H1 (cell line): ENCODE measurements around the gene RANBP17. TPM values are rescaled to one million over a fixed set of nuclear protein-coding genes. Genes with fewer than 3 reads are reported as not detected.

ENCODE experiments used
- CTCF ChIA-PET: fragments of 300-600 bp; sonication (Branson Sonifier 250); formaldehyde crosslinking; loops from one replicate; lab custom pipeline; 2021; ENCODE audit not compliant: partially characterized antibody; lab: Charles Lee
- POLR2A ChIA-PET: fragments of 300-600 bp; sonication (Branson Sonifier 250); formaldehyde crosslinking; loops from one replicate; lab custom pipeline; 2021; ENCODE audit warnings: inconsistent platforms; ENCODE audit not compliant: partially characterized antibody; lab: Charles Lee
- DNase-seq, 2 experiments: peaks; one replicate each; pipeline versions ENCODE4 v3.0.0 to v3.0.0-alpha.2; 2010 to 2022; ENCODE audit warnings: low spot score in 2 of 2, low read depth in 1 of 2, mixed read lengths in 1 of 2
- FAIRE-seq: peaks from 2 replicates; lab custom pipeline; 2011; peaks lifted over from hg19 to GRCh38; lab: Jason Lieb, UNC
- H2AFZ ChIP-seq: 2 replicates; pipeline ENCODE4 v1.8.1; 2012; ENCODE audit warnings: low read length, inconsistent platforms
- H2AK5ac ChIP-seq: 2 replicates; pipeline ENCODE4 v1.6.1; 2013; ENCODE audit warnings: low read depth, low read length
- H2BK120ac ChIP-seq: replicated peaks from 2 replicates; pipeline ENCODE3; 2013; ENCODE audit warnings: low read depth, low read length, inconsistent platforms
- H2BK12ac ChIP-seq: 2 replicates; pipeline ENCODE4 v1.6.1; 2013; ENCODE audit warnings: low read depth, low read length
- H2BK15ac ChIP-seq: 2 replicates; pipeline ENCODE4 v1.6.1; 2013; ENCODE audit warnings: low read length
- H2BK20ac ChIP-seq: 2 replicates; pipeline ENCODE4 v1.6.1; 2013; ENCODE audit warnings: low read length
- H2BK5ac ChIP-seq: 2 replicates; pipeline ENCODE4 v1.6.1; 2013; ENCODE audit warnings: low read depth, low read length
- H3K14ac ChIP-seq: 2 replicates; pipeline ENCODE4 v1.6.1; 2013; ENCODE audit warnings: inconsistent platforms; ENCODE audit not compliant: insufficient read length
- H3K18ac ChIP-seq: 2 replicates; pipeline ENCODE4 v1.6.1; 2013; ENCODE audit warnings: low read length; ENCODE audit errors: extremely low read depth
- H3K23ac ChIP-seq: 2 replicates; pipeline ENCODE4 v1.6.1; 2013; ENCODE audit warnings: inconsistent platforms; ENCODE audit not compliant: insufficient read length
- H3K23me2 ChIP-seq: 2 replicates; pipeline ENCODE4 v1.6.1; 2013; ENCODE audit warnings: low read depth, low read length
- H3K27ac ChIP-seq: 2 replicates; pipeline ENCODE4 v1.6.1; 2011; ENCODE audit warnings: low read depth, low read length, inconsistent platforms
- H3K27me3 ChIP-seq, 4 experiments: replicated peaks in 1 of 4; 1 replicate in 1 of 4; 2 replicates in 3 of 4; pipeline versions ENCODE4 v1.6.1 to v1.8.1; 2011 to 2013; ENCODE audit warnings: low read length in 3 of 4, mild to moderate bottlenecking in 3 of 4, inconsistent platforms in 2 of 4, mixed read lengths in 2 of 4, moderate library complexity in 1 of 4; ENCODE audit not compliant: control insufficient read depth in 3 of 4, insufficient read depth in 3 of 4; ENCODE audit errors: extremely low read depth in 1 of 4
- H3K36me3 ChIP-seq, 4 experiments: 2 replicates each; pipeline versions ENCODE4 v1.6.1 to v1.8.1; 2011 to 2013; ENCODE audit warnings: mild to moderate bottlenecking in 4 of 4, low read length in 3 of 4, moderate library complexity in 2 of 4, control low read depth in 1 of 4, inconsistent platforms in 1 of 4; ENCODE audit not compliant: insufficient read depth in 4 of 4, control insufficient read depth in 2 of 4
- H3K4ac ChIP-seq: replicated peaks from 2 replicates; pipeline ENCODE3; 2013; ENCODE audit warnings: low read length, low read depth, mixed read lengths, inconsistent platforms; ENCODE audit not compliant: insufficient read length
- H3K4me1 ChIP-seq, 4 experiments: replicated peaks in 1 of 4; 1 replicate in 1 of 4; 2 replicates in 3 of 4; pipeline versions ENCODE4 v1.6.1 to v1.8.1; 2011 to 2013; ENCODE audit warnings: low read length in 3 of 4, inconsistent platforms in 2 of 4, mixed read lengths in 1 of 4; ENCODE audit not compliant: insufficient read depth in 4 of 4, control insufficient read depth in 3 of 4
- H3K4me2 ChIP-seq, 2 experiments: 2 replicates each; pipeline versions ENCODE4 v1.6.1 to v1.8.1; 2011 to 2013; ENCODE audit warnings: low read depth in 2 of 2, low read length in 2 of 2, control low read depth in 1 of 2, inconsistent platforms in 1 of 2, mild to moderate bottlenecking in 1 of 2; ENCODE audit not compliant: insufficient read depth in 1 of 2
- H3K4me3 ChIP-seq, 4 experiments: fragments of 200-600, 300-600 bp in 1 of 4; sonication (generic), shearing (Covaris generic), sonication (Bioruptor Twin) in 1 of 4; 2 replicates each; pipeline versions ENCODE4 v1.5.1 to v1.8.1; 2011 to 2016; ENCODE audit warnings: low read length in 4 of 4, low read depth in 3 of 4, control low read depth in 2 of 4, inconsistent platforms in 2 of 4, mild to moderate bottlenecking in 2 of 4, mixed read lengths in 1 of 4, moderate library complexity in 1 of 4; ENCODE audit not compliant: insufficient read depth in 2 of 4; ENCODE audit errors: extremely low read depth in 1 of 4
- H3K56ac ChIP-seq: replicated peaks from 2 replicates; pipeline ENCODE3; 2013; ENCODE audit warnings: low read depth, mild to moderate bottlenecking, mixed read lengths, low read length, inconsistent platforms; ENCODE audit not compliant: insufficient read length
- H3K79me1 ChIP-seq: 2 replicates; pipeline ENCODE4 v1.6.1; 2013; ENCODE audit warnings: low read depth, low read length, control low read depth
- H3K79me2 ChIP-seq, 2 experiments: 2 replicates each; pipeline versions ENCODE4 v1.6.1 to v1.8.1; 2012 to 2013; ENCODE audit warnings: low read length in 2 of 2, mild to moderate bottlenecking in 2 of 2, inconsistent platforms in 1 of 2; ENCODE audit not compliant: insufficient read depth in 2 of 2, control insufficient read depth in 1 of 2
- H3K9ac ChIP-seq, 4 experiments: replicated peaks in 1 of 4; 1 replicate in 1 of 4; 2 replicates in 3 of 4; pipeline versions ENCODE4 v1.6.1 to v1.8.1; 2011 to 2013; ENCODE audit warnings: low read depth in 3 of 4, low read length in 3 of 4, control low read depth in 2 of 4, mild to moderate bottlenecking in 2 of 4, moderate library complexity in 2 of 4, inconsistent platforms in 1 of 4; ENCODE audit errors: extremely low read depth in 1 of 4
- H3K9me3 ChIP-seq, 2 experiments: 2 replicates each; pipeline versions ENCODE4 v1.6.1 to v1.8.1; 2012 to 2013; ENCODE audit warnings: mild to moderate bottlenecking in 2 of 2, moderate library complexity in 2 of 2, control low read depth in 1 of 2, inconsistent platforms in 1 of 2, low read depth in 1 of 2, low read length in 1 of 2, mixed read lengths in 1 of 2; ENCODE audit not compliant: insufficient read depth in 2 of 2
- H4K20me1 ChIP-seq, 2 experiments: replicated peaks in 1 of 2; 2 replicates each; pipeline versions ENCODE3 to v1.8.1; 2011 to 2013; ENCODE audit warnings: inconsistent platforms in 2 of 2, low read length in 2 of 2, mild to moderate bottlenecking in 1 of 2; ENCODE audit not compliant: insufficient read depth in 2 of 2, control insufficient read depth in 1 of 2
- H4K5ac ChIP-seq: 2 replicates; pipeline ENCODE4 v1.6.1; 2013; ENCODE audit warnings: low read length, low read depth, mixed read lengths, inconsistent platforms; ENCODE audit not compliant: insufficient read length
- H4K8ac ChIP-seq: 2 replicates; pipeline ENCODE4 v1.8.0; 2013; ENCODE audit warnings: mild to moderate bottlenecking, moderate library complexity, low read length, inconsistent platforms; ENCODE audit not compliant: insufficient read depth; ENCODE audit errors: extremely low read depth
- H4K91ac ChIP-seq: replicated peaks from 2 replicates; pipeline ENCODE3; 2013; ENCODE audit warnings: low read length, mixed read lengths, inconsistent platforms; ENCODE audit not compliant: insufficient read length
- ASH2L ChIP-seq: fragments of 200-600, 300-600 bp; sonication (generic); IDR thresholded peaks from one replicate; pipeline ENCODE4 v1.7.1; 2017; ENCODE audit warnings: low read length
- ATF3 ChIP-seq: IDR thresholded peaks from 2 replicates; pipeline ENCODE4 v1.6.1; 2011; ENCODE audit warnings: low read depth, mild to moderate bottlenecking, low read length; ENCODE audit not compliant: insufficient read depth
- BCL11A ChIP-seq, 2 experiments: IDR thresholded peaks; one replicate each; pipeline ENCODE4 v1.6.1; 2011; ENCODE audit warnings: low read depth in 2 of 2, low read length in 2 of 2, mild to moderate bottlenecking in 2 of 2
- CHD2 ChIP-seq: IDR thresholded peaks from 2 replicates; pipeline ENCODE4 v1.6.1; 2012; ENCODE audit warnings: low read length, improper control_type of control experiment
- KDM4A ChIP-seq: IDR thresholded peaks from one replicate; pipeline ENCODE4 v1.7.1; 2012; ENCODE audit warnings: low read depth, mild to moderate bottlenecking, moderate library complexity, low read length, inconsistent platforms; ENCODE audit not compliant: severe bottlenecking
- KDM5A ChIP-seq: fragments of 200-600 bp; IDR thresholded peaks from 2 replicates; pipeline ENCODE4 v1.7.1; 2012; ENCODE audit warnings: mild to moderate bottlenecking, low read length, inconsistent platforms, mixed read lengths
- MAFK ChIP-seq: IDR thresholded peaks from 2 replicates; pipeline ENCODE4 v1.6.1; 2012; ENCODE audit warnings: low read depth, mild to moderate bottlenecking, improper control_type of control experiment, low read length
- NRF1 ChIP-seq: IDR thresholded peaks from 2 replicates; pipeline ENCODE4 v1.6.1; 2011; ENCODE audit warnings: mild to moderate bottlenecking, low read depth, low read length, improper control_type of control experiment
- PHF8 ChIP-seq: fragments of 200-600 bp; sonication (generic); conservative IDR thresholded peaks from 2 replicates; pipeline ENCODE4 v1.7.1; 2012; ENCODE audit warnings: low read depth, mild to moderate bottlenecking, inconsistent platforms, low read length, moderate library complexity
- RAD21 ChIP-seq, 2 experiments: IDR thresholded peaks in 1 of 2; conservative IDR thresholded peaks in 1 of 2; 2 replicates each; pipeline ENCODE4 v1.6.1; 2011; ENCODE audit warnings: low read depth in 2 of 2, low read length in 2 of 2, improper control_type of control experiment in 1 of 2, inconsistent platforms in 1 of 2, mild to moderate bottlenecking in 1 of 2, moderate library complexity in 1 of 2
- RBBP5 ChIP-seq: IDR thresholded peaks from 2 replicates; pipeline ENCODE4 v1.7.1; 2012; ENCODE audit warnings: low read depth, mild to moderate bottlenecking, inconsistent platforms, low read length, moderate library complexity, borderline replicate concordance
- SIN3A ChIP-seq, 2 experiments: IDR thresholded peaks in 1 of 2; conservative IDR thresholded peaks in 1 of 2; 2 replicates each; pipeline ENCODE4 v1.6.1; 2011 to 2012; ENCODE audit warnings: low read length in 2 of 2, improper control_type of control experiment in 1 of 2, low read depth in 1 of 2, mild to moderate bottlenecking in 1 of 2
- SIRT6 ChIP-seq: IDR thresholded peaks from one replicate; pipeline ENCODE4 v1.7.1; 2012; ENCODE audit warnings: low read length, inconsistent platforms
- SUZ12 ChIP-seq: fragments of 200-600 bp; sonication (generic); IDR thresholded peaks from 2 replicates; pipeline ENCODE4 v1.6.1; 2012; ENCODE audit warnings: mild to moderate bottlenecking, inconsistent platforms, low read length, moderate library complexity, mixed read lengths
- TCF12 ChIP-seq: IDR thresholded peaks from 2 replicates; pipeline ENCODE4 v1.6.1; 2011; ENCODE audit warnings: low read depth, mild to moderate bottlenecking, low read length
- polyA plus RNA-seq, 7 experiments: library from polyadenylated mRNA; depleted of rRNA in 3 of 7; stranded (reverse) in 5 of 7; unstranded in 2 of 7; fragments of >200 nt in 5 of 7; fragments of 200-250 nt in 2 of 7; gene quantifications; 1 replicate in 5 of 7; 2 replicates in 1 of 7; 4 replicates in 1 of 7; pipeline versions ENCODE4 v1.2.1 to v1.2.3, GENCODE V29; 2011 to 2013; ENCODE audit warnings: missing spikeins in 2 of 7, mixed read lengths in 2 of 7
- total RNA-seq: library from RNA; stranded (reverse); fragmentation: NEBNext Ultra II Directional; extraction: Animal tissue kit (Norgen Biotek cat#: 25700); gene quantifications from 2 replicates; pipeline ENCODE4 v1.2.1, GENCODE V29; 2021

The RANBP17 gene
- total and polyA plus RNA-seq, 2 of the 8 experiments (the other 6 are each of a cell fraction or from before 2014, with no cell fraction given): 8.6 to 21.3 TPM

GRCh38 chr5:170937072-170937471 lies 75.3 kb downstream of the RANBP17 start:
- Histone ChIP-seq H3K36me3 (no peaks in the 10 kb centered on the region; a peak in 1 of 8 replicates), H2AFZ (no peak overlapping the region), H3K27ac (no peak overlapping the region), H3K27me3 (no peaks in the 10 kb centered on the region), H4K5ac (no peak overlapping the region), H3K79me1 (no peaks in the 10 kb centered on the region), H2BK5ac (no peak overlapping the region), H3K79me2 (no peaks in the 10 kb centered on the region), H3K4me3 (no peak overlapping the region), H3K23ac (no peak overlapping the region), H4K8ac (no peak overlapping the region), H3K4me1 (peaks cover 0 to 5% (median 0%) of the 10 kb centered on the region in 4 experiments; a peak in 1 of 7 replicates), H3K4ac (no peak overlapping the region), H2BK120ac (no peak overlapping the region), H3K4me2 (no peak overlapping the region), H2BK12ac (no peak overlapping the region), H3K18ac (no peak overlapping the region), H2BK15ac (no peak overlapping the region), H3K9me3 (no peaks in the 10 kb centered on the region), H3K9ac (no peak overlapping the region), H2BK20ac (no peak overlapping the region), H4K20me1 (no peaks in the 10 kb centered on the region), H3K56ac (no peak overlapping the region), H3K23me2 (no peaks in the 10 kb centered on the region), H3K14ac (no peak overlapping the region), H2AK5ac (no peak overlapping the region), H4K91ac (no peak overlapping the region)
- POLR2A ChIA-PET: no interaction called here
- DNase-seq: no peak
- CTCF ChIA-PET: no interaction called here
- FAIRE-seq: no peak
- TF ChIP-seq KDM4A: no peak
- TF ChIP-seq BCL11A (IDR thresholded peaks at IDR 0.05; ENCODE audit: low read depth in 2 of 2, low read length in 2 of 2): no peak
- TF ChIP-seq ATF3: no peak
- TF ChIP-seq SUZ12: no peak
- no peak for TF ChIP-seq SIRT6
- TF ChIP-seq RAD21 (IDR thresholded peaks at IDR 0.05 in 1 of 2, conservative IDR thresholded peaks at IDR 0.05 in 1 of 2; ENCODE audit: low read depth in 2 of 2, low read length in 2 of 2): no peak
- no peak for TF ChIP-seq PHF8
- TF ChIP-seq RBBP5: no peak
- no peak for TF ChIP-seq MAFK
- TF ChIP-seq ASH2L: no peak
- TF ChIP-seq CHD2: no peak
- no peak for TF ChIP-seq SIN3A (conservative IDR thresholded peaks at IDR 0.05 in 1 of 2, IDR thresholded peaks at IDR 0.05 in 1 of 2; ENCODE audit: low read depth in 1 of 2, low read length in 2 of 2)
- TF ChIP-seq NRF1: no peak
- TF ChIP-seq KDM5A: no peak
- no peak for TF ChIP-seq TCF12
